A549 (cell line): Measurements from ENCODE around the gene KLHL35.

Experiments used
- BHLHE40 ChIP-seq: IDR thresholded peaks from 2 replicates; pipeline ENCODE4 v1.6.1; 2012; ENCODE audit warnings: low read depth, low read length, inconsistent platforms
- CTCF ChIP-seq: fragments of >200 bp; sonication (Bioruptor Twin); formaldehyde crosslinking; IDR thresholded peaks from 3 replicates; pipeline ENCODE4 v1.5.1; 2016
- POLR2A ChIP-seq: IDR thresholded peaks from 2 replicates; pipeline ENCODE4 v1.6.1; 2012; ENCODE audit warnings: mild to moderate bottlenecking, low read length
- REST ChIP-seq: fragments of 200-600 bp; sonication (generic); IDR thresholded peaks from 2 replicates; pipeline ENCODE4 v1.6.1; 2016; ENCODE audit warnings: antibody characterized with exemption, mild to moderate bottlenecking, moderate library complexity
- SMC3 ChIP-seq: fragments of >200 bp; sonication (Bioruptor Twin); formaldehyde crosslinking; IDR thresholded peaks from 3 replicates; pipeline ENCODE4 v1.6.1; 2018; ENCODE audit warnings: inconsistent platforms
- USF2 ChIP-seq: fragments of 450-650 bp; IDR thresholded peaks from 2 replicates; pipeline ENCODE4 v1.6.1; 2014; ENCODE audit warnings: antibody characterized with exemption

- TF ChIP-seq CTCF, result no peak
- no peak for TF ChIP-seq SMC3
- no peak for TF ChIP-seq BHLHE40
- TF ChIP-seq REST, result no peak
- no peak for TF ChIP-seq POLR2A
- TF ChIP-seq USF2, result no peak
Measured at GRCh38 chr11:75453916-75454655, 21.1 kb upstream of the KLHL35 start.
